K562 (cell line): ENCODE measurements around the gene TMEM209. TPM values are rescaled to one million over a fixed set of nuclear protein-coding genes. Genes with fewer than 3 reads are reported as not detected.

Experiments used
- AFF1 ChIP-seq, 2 experiments: fragments of 450-650 bp; IDR thresholded peaks; 2 replicates each; pipeline ENCODE4 v1.6.1; 2018; ENCODE audit warnings: mild to moderate bottlenecking in 2 of 2, low read depth in 1 of 2; ENCODE audit not compliant: partially characterized antibody in 2 of 2
- ARID4B ChIP-seq: sonication (generic); formaldehyde crosslinking; IDR thresholded peaks from 2 replicates; pipeline ENCODE4 v1.8.0; 2022; ENCODE audit warnings: mild to moderate bottlenecking, missing genetic modification reagents
- CREB3L1 ChIP-seq: fragments of 450-650 bp; IDR thresholded peaks from 2 replicates; pipeline ENCODE4 v1.6.1; 2014; ENCODE audit warnings: low read depth, mild to moderate bottlenecking, moderate library complexity, borderline replicate concordance
- IRF9 ChIP-seq: fragments of 450-650 bp; IDR thresholded peaks from 2 replicates; pipeline ENCODE4 v1.6.1; 2016; ENCODE audit warnings: missing biosample characterization, missing genetic modification characterization
- NFATC3 ChIP-seq: fragments of 450-650 bp; IDR thresholded peaks from 2 replicates; pipeline ENCODE4 v1.6.1; 2017; ENCODE audit warnings: mild to moderate bottlenecking
- NFYB ChIP-seq: IDR thresholded peaks from 2 replicates; pipeline ENCODE4 v1.6.1; 2011; ENCODE audit warnings: mild to moderate bottlenecking, moderate library complexity; ENCODE audit not compliant: insufficient read length; ENCODE audit errors: extremely low read depth
- NR3C1 ChIP-seq: sonication (generic); formaldehyde crosslinking; IDR thresholded peaks from 2 replicates; pipeline ENCODE4 v1.8.1; 2022; ENCODE audit warnings: missing genetic modification reagents
- RNF219 ChIP-seq: fragments of 250-450 bp; sonication (Bioruptor Pico); IDR thresholded peaks from 2 replicates; pipeline ENCODE4 v1.5.0; 2022; ENCODE audit warnings: mild to moderate bottlenecking
- XRCC5 ChIP-seq: fragments of 200-400 bp; formaldehyde crosslinking; IDR thresholded peaks from 2 replicates; pipeline ENCODE4 v1.6.1; 2017; ENCODE audit warnings: low read depth, mild to moderate bottlenecking, low read length
- ZKSCAN3 ChIP-seq: fragments of 250-450 bp; sonication (Bioruptor Pico); IDR thresholded peaks from 2 replicates; pipeline ENCODE4 v1.4.0; 2020
- ZNF347 ChIP-seq: fragments of 450-650 bp; formaldehyde crosslinking; IDR thresholded peaks from 2 replicates; pipeline ENCODE4 v1.4.0; 2020; ENCODE audit warnings: low read depth, mild to moderate bottlenecking, moderate library complexity
- ZNF583 ChIP-seq: fragments of 250-450 bp; sonication (Bioruptor Pico); IDR thresholded peaks from 2 replicates; pipeline ENCODE4 v1.4.0; 2020
- polyA plus RNA-seq, 8 experiments: library from polyadenylated mRNA; depleted of rRNA in 4 of 8; stranded (reverse) in 5 of 8; unstranded in 3 of 8; fragments of >200 nt; fragmentation: Nextera tagmentation in 2 of 8; fragmentation: Illumina TruSeq in 1 of 8; extraction: Ambion mirVana in 2 of 8; extraction: Trizol in 1 of 8; gene quantifications; 2 replicates each; pipeline versions ENCODE4 v1.2.1 to v1.2.3, GENCODE V29; 2011 to 2014; ENCODE audit warnings: inconsistent platforms in 1 of 8, missing spikeins in 1 of 8
- total RNA-seq, 7 experiments: library from RNA; depleted of rRNA in 6 of 7; stranded (reverse); fragments of >200 nt in 6 of 7; fragmentation: Illumina TruSeq in 2 of 7; extraction: Trizol in 2 of 7; gene quantifications; 2 replicates each; pipeline versions ENCODE4 v1.2.1 to v1.2.3, GENCODE V29; 2011 to 2021; ENCODE audit warnings: low replicate concordance in 1 of 7

Gene TMEM209
- total and polyA plus RNA-seq, 9 of the 15 experiments (the other 6 are each of a cell fraction or from before 2014, with no cell fraction given): 36.8 to 116 (median 76.6) TPM

GRCh38 chr7:130131964-130132875, 73.0 kb downstream of the TMEM209 start (continued):
- no peak for TF ChIP-seq NR3C1 (CRISPR knock-in tag)
- 0 out of 2 replicates have a peak, but pooled peaks have one; percentile 41 for TF ChIP-seq NFATC3
- TF ChIP-seq NFYB: no peak
- peak in 1 of 2 experiments; percentile 24 for TF ChIP-seq AFF1 (IDR thresholded peaks at IDR 0.05; ENCODE audit: low read depth in 1 of 2, partially characterized antibody in 2 of 2)
- TF ChIP-seq CREB3L1: peak; percentile 16; the same call in 1 of the 2 replicates
- no peak; the same call in 1 of the 2 replicates for TF ChIP-seq ARID4B (CRISPR knock-in tag)
- no peak for TF ChIP-seq RNF219 (CRISPR knock-in tag)
- TF ChIP-seq IRF9: no peak
- no peak for TF ChIP-seq ZNF347 (CRISPR knock-in tag)
- TF ChIP-seq ZNF583: 0 out of 2 replicates have a peak, but pooled peaks have one; percentile 13
- TF ChIP-seq ZKSCAN3 (CRISPR knock-in tag): no peak
- TF ChIP-seq XRCC5: peak; percentile 49; the same call in 1 of the 2 replicates
